ENCODE data around the gene EFR3B. TPM values are rescaled to one million over a fixed set of nuclear protein-coding genes. Genes with fewer than 3 reads are reported as not detected.
A peak's percentile ranks its signal among the peaks of the same experiment; 100 is the strongest.

The EFR3B gene
- total and polyA plus RNA-seq, 2 experiments from 2014 or later = 9.0 to 10.0 TPM

- H3K4me1 ChIP-seq (ENCODE audit: low read depth) = peaks cover 11% of the 10 kb centered on the region
- no peaks in the 10 kb centered on the region for H3K27me3 ChIP-seq
- no peak overlapping the region for H3K4me3 ChIP-seq
- no peak for TF ChIP-seq CTCF (IDR thresholded peaks at IDR 0.05; ENCODE audit: low read depth, low read length)
- H3K27ac ChIP-seq = peak overlapping the region; percentile 43
- DNase-seq (ENCODE audit: low read depth in 1 of 2, low spot score in 1 of 2) = no peak
- H3K36me3 ChIP-seq = no peaks in the 10 kb centered on the region
- H3K9me3 ChIP-seq (ENCODE audit: low read depth) = no peaks in the 10 kb centered on the region
Observed at GRCh38 chr2:25072606-25073005, 30.7 kb downstream of the EFR3B start.

GRCh38 chr2:25073025-25073424 lies 31.1 kb downstream of the EFR3B start:
- Histone ChIP-seq H3K4me1 (ENCODE audit: low read depth) (peaks cover 15% of the 10 kb centered on the region), H3K27me3 (no peaks in the 10 kb centered on the region), H3K36me3 (no peaks in the 10 kb centered on the region), H3K9me3 (ENCODE audit: low read depth) (no peaks in the 10 kb centered on the region), H3K27ac (peak overlapping the region; percentile 43), H3K4me3 (no peak overlapping the region)
- no peak for DNase-seq (ENCODE audit: low read depth in 1 of 2, low spot score in 1 of 2)
- TF ChIP-seq CTCF (IDR thresholded peaks at IDR 0.05; ENCODE audit: low read depth, low read length) = no peak

- no peaks in the 10 kb centered on the region for H3K36me3 ChIP-seq
- H3K27me3 ChIP-seq = no peaks in the 10 kb centered on the region
- DNase-seq (ENCODE audit: low read depth in 1 of 2, low spot score in 1 of 2) = no peak
- TF ChIP-seq CTCF (IDR thresholded peaks at IDR 0.05; ENCODE audit: low read depth, low read length) = no peak
- no peak overlapping the region for H3K27ac ChIP-seq
- no peak overlapping the region for H3K4me3 ChIP-seq
- H3K4me1 ChIP-seq (ENCODE audit: low read depth) = peaks cover 22% of the 10 kb centered on the region
- no peaks in the 10 kb centered on the region for H3K9me3 ChIP-seq (ENCODE audit: low read depth)
Observed at GRCh38 chr2:25073914-25074313, 32.0 kb downstream of the EFR3B start.

GRCh38 chr2:25074826-25075225 lies 33.0 kb downstream of the EFR3B start:
- Histone ChIP-seq H3K4me1 (ENCODE audit: low read depth) (peaks cover 22% of the 10 kb centered on the region), H3K27ac (no peak overlapping the region), H3K9me3 (ENCODE audit: low read depth) (no peaks in the 10 kb centered on the region), H3K27me3 (no peaks in the 10 kb centered on the region), H3K4me3 (no peak overlapping the region), H3K36me3 (no peaks in the 10 kb centered on the region)
- TF ChIP-seq CTCF (IDR thresholded peaks at IDR 0.05; ENCODE audit: low read depth, low read length) = no peak
- DNase-seq (ENCODE audit: low read depth in 1 of 2, low spot score in 1 of 2) = no peak

GRCh38 chr2:25076749-25077148 lies 34.9 kb downstream of the EFR3B start:
- H3K9me3 ChIP-seq (ENCODE audit: low read depth) = no peaks in the 10 kb centered on the region
- TF ChIP-seq CTCF (IDR thresholded peaks at IDR 0.05; ENCODE audit: low read depth, low read length) = no peak
- no peak overlapping the region for H3K27ac ChIP-seq
- no peaks in the 10 kb centered on the region for H3K36me3 ChIP-seq
- DNase-seq (ENCODE audit: low read depth in 1 of 2, low spot score in 1 of 2) = no peak
- H3K27me3 ChIP-seq = no peaks in the 10 kb centered on the region
- no peak overlapping the region for H3K4me3 ChIP-seq
- H3K4me1 ChIP-seq (ENCODE audit: low read depth) = peaks cover 22% of the 10 kb centered on the region

GRCh38 chr2:25077789-25078169 lies 35.9 kb downstream of the EFR3B start:
- no peak for TF ChIP-seq CTCF (IDR thresholded peaks at IDR 0.05; ENCODE audit: low read depth, low read length)
- Histone ChIP-seq H3K4me3 (no peak overlapping the region), H3K36me3 (no peaks in the 10 kb centered on the region), H3K4me1 (ENCODE audit: low read depth) (peaks cover 22% of the 10 kb centered on the region), H3K27me3 (no peaks in the 10 kb centered on the region), H3K9me3 (ENCODE audit: low read depth) (no peaks in the 10 kb centered on the region), H3K27ac (peak overlapping the region; percentile 2)
- DNase-seq (ENCODE audit: low read depth in 1 of 2, low spot score in 1 of 2) = no peak

Data from cardiac muscle cell (in vitro differentiated cells and primary cell).